Panc1 (cell line): ENCODE results near the gene NFIB. TPM values are rescaled to one million over a fixed set of nuclear protein-coding genes. Genes with fewer than 3 reads are reported as not detected.

Experiments used
- ATAC-seq: fragments of 200-7000 bp; cut with Tn5 transposase; 2 replicates; pipeline ENCODE4 v1.9.1; 2020; ENCODE audit warnings: mild to moderate bottlenecking, moderate library complexity
- BruUV-seq: library from RNA; stranded (reverse); fragments of 400-500 nt; replicated peaks from 2 replicates; lab custom pipeline; 2021; lab: Mats Ljungman, UMichigan
- CTCF ChIA-PET: fragments of 300-600 bp; sonication (Branson Sonifier 250); formaldehyde crosslinking; loops from one replicate; lab custom pipeline; 2022; ENCODE audit warnings: antibody characterized with exemption; lab: Charles Lee
- POLR2A ChIA-PET: fragments of 300-600 bp; sonication (Branson Sonifier 250); formaldehyde crosslinking; loops from one replicate; lab custom pipeline; 2022; ENCODE audit warnings: antibody characterized with exemption; lab: Charles Lee
- DNase-seq: peaks from one replicate; pipeline ENCODE4 v3.0.0-alpha.2; 2010; ENCODE audit warnings: low read depth, low spot score
- H3K27ac ChIP-seq: 2 replicates; pipeline ENCODE4 v1.5.1; 2011; ENCODE audit warnings: mild to moderate bottlenecking, low read length, inconsistent platforms
- H3K27me3 ChIP-seq: fragments of 200-500 bp; sonication (Bioruptor generic); 2 replicates; pipeline ENCODE4 v1.6.0; 2014; ENCODE audit warnings: low read length, inconsistent platforms; ENCODE audit not compliant: control insufficient read depth, insufficient read depth
- H3K36me3 ChIP-seq: fragments of 200-500 bp; sonication (Bioruptor generic); 2 replicates; pipeline ENCODE4 v1.5.1; 2014; ENCODE audit warnings: inconsistent platforms, mild to moderate bottlenecking, low read length, moderate library complexity; ENCODE audit not compliant: control insufficient read depth, insufficient read depth
- H3K4me1 ChIP-seq: 2 replicates; pipeline ENCODE4 v1.5.1; 2011; ENCODE audit warnings: inconsistent platforms, mild to moderate bottlenecking, low read length, moderate library complexity; ENCODE audit not compliant: control insufficient read depth, insufficient read depth
- H3K4me3 ChIP-seq, 2 experiments: 2 replicates each; pipeline ENCODE4 v1.5.1; 2011 to 2012; ENCODE audit warnings: low read depth in 2 of 2, low read length in 2 of 2, mild to moderate bottlenecking in 2 of 2, inconsistent platforms in 1 of 2, moderate library complexity in 1 of 2
- H3K9me3 ChIP-seq: fragments of 200-500 bp; sonication (Bioruptor generic); 2 replicates; pipeline ENCODE4 v1.5.1; 2014; ENCODE audit warnings: low read depth, mild to moderate bottlenecking, inconsistent platforms, low read length, moderate library complexity; ENCODE audit not compliant: control insufficient read depth, insufficient read depth
- CTCF ChIP-seq: fragments of 450-650 bp; IDR thresholded peaks from 2 replicates; pipeline ENCODE4 v1.5.1; 2017; ENCODE audit warnings: mild to moderate bottlenecking
- POLR2AphosphoS5 ChIP-seq: IDR thresholded peaks from 2 replicates; pipeline ENCODE4 v1.6.1; 2012; ENCODE audit warnings: mild to moderate bottlenecking, low read depth, low read length, moderate library complexity
- REST ChIP-seq, 2 experiments: IDR thresholded peaks; 2 replicates each; pipeline ENCODE4 v1.6.1; 2011 to 2012; ENCODE audit warnings: low read depth in 2 of 2, control low read depth in 1 of 2, low read length in 1 of 2, mild to moderate bottlenecking in 1 of 2, moderate library complexity in 1 of 2; ENCODE audit not compliant: insufficient read depth in 1 of 2
- SIN3A ChIP-seq: IDR thresholded peaks from 2 replicates; pipeline ENCODE4 v1.6.1; 2012; ENCODE audit warnings: low read depth, mild to moderate bottlenecking, low read length, moderate library complexity, borderline replicate concordance; ENCODE audit not compliant: insufficient read depth
- TCF7L2 ChIP-seq: IDR thresholded peaks from 2 replicates; pipeline ENCODE4 v1.6.1; 2011; ENCODE audit warnings: mild to moderate bottlenecking, low read depth, low read length, inconsistent platforms
- in situ Hi-C: cut with HindIII; loops from 2 replicates; pipeline ENCODE4 v1.10.0; 2016; ENCODE audit warnings: low sequenced_read_pairs, low pct_unique_long_range_greater_than_20kb
- intact Hi-C: fragments of 100-400 bp; cut with micrococcal nuclease; formaldehyde crosslinking; loops from one replicate; pipeline ENCODE4 v1.10.0; 2022; ENCODE audit not compliant: unreplicated experiment
- total RNA-seq: library from RNA; stranded (reverse); gene quantifications from one replicate; pipeline ENCODE4 v1.2.1, GENCODE V29; 2021; ENCODE audit not compliant: unreplicated experiment

NFIB gene
- total RNA-seq, 1 experiment from 2014 or later, result 26.7 TPM

GRCh38 chr9:14198047-14198840 is 115.7 kb downstream of the NFIB start:
- ChIA-PET CTCF (no interaction called here), POLR2A (no interaction called here)
- Histone ChIP-seq H3K9me3 (no peaks in the 10 kb centered on the region), H3K36me3 (no peaks in the 10 kb centered on the region), H3K4me3 (no peak overlapping the region), H3K27me3 (no peaks in the 10 kb centered on the region), H3K27ac (no peak overlapping the region), H3K4me1 (no peaks in the 10 kb centered on the region)
- no peak for ATAC-seq
- in situ Hi-C loops (no loop called here), intact Hi-C loops (no loop called here)
- BruUV-seq, result no TSS peak
- no peak for DNase-seq
- TF ChIP-seq TCF7L2 (no peak), REST (IDR thresholded peaks at IDR 0.05; ENCODE audit: insufficient read depth in 1 of 2, low read depth in 2 of 2, low read length in 1 of 2) (no peak), POLR2AphosphoS5 (no peak), SIN3A (no peak), CTCF (no peak)

- in situ Hi-C loops, result no loop called here
- ChIA-PET POLR2A (no interaction called here), CTCF (no interaction called here)
- no peaks in the 10 kb centered on the region for H3K4me1 ChIP-seq
- intact Hi-C loops, result no loop called here
- no peak overlapping the region for H3K27ac ChIP-seq
- no peak for ATAC-seq
- no TSS peak for BruUV-seq
- H3K9me3 ChIP-seq, result no peaks in the 10 kb centered on the region
- H3K36me3 ChIP-seq, result no peaks in the 10 kb centered on the region
- H3K4me3 ChIP-seq, result no peak overlapping the region
- H3K27me3 ChIP-seq, result no peaks in the 10 kb centered on the region
- DNase-seq, result no peak
- no peak for TF ChIP-seq CTCF
- no peak for TF ChIP-seq TCF7L2
- no peak for TF ChIP-seq SIN3A
- no peak for TF ChIP-seq POLR2AphosphoS5
- no peak for TF ChIP-seq REST (IDR thresholded peaks at IDR 0.05; ENCODE audit: insufficient read depth in 1 of 2, low read depth in 2 of 2, low read length in 1 of 2)
Observed at GRCh38 chr9:14197325-14197858, 116.5 kb downstream of the NFIB start.
